IMR-90 (cell line): ENCODE results near the gene HSPB7. TPM values are rescaled to one million over a fixed set of nuclear protein-coding genes. Genes with fewer than 3 reads are reported as not detected.

ENCODE experiments used
- ATAC-seq: fragments of 200-7000 bp; cut with Tn5 transposase; 2 replicates; pipeline ENCODE4 v1.9.1; 2020; ENCODE audit warnings: low read depth, mild to moderate bottlenecking, moderate library complexity
- BruUV-seq: library from RNA; stranded (reverse); fragments of 400-500 nt; replicated peaks from 2 replicates; lab custom pipeline; 2021; lab: Mats Ljungman, UMichigan
- CTCF ChIA-PET: fragments of 300-600 bp; formaldehyde crosslinking; extraction: SDS; loops from one replicate; lab custom pipeline; 2021; ENCODE audit warnings: antibody characterized with exemption; lab: Yijun Ruan, JAX
- POLR2A ChIA-PET: fragments of 300-600 bp; sonication (Branson Sonifier 250); formaldehyde crosslinking; loops from one replicate; lab custom pipeline; 2022; ENCODE audit warnings: antibody characterized with exemption; ENCODE audit not compliant: unreplicated experiment; lab: Charles Lee
- DNase-seq: peaks from one replicate; pipeline ENCODE4 v3.0.0; 2013
- H2AFZ ChIP-seq: replicated peaks from 2 replicates; pipeline ENCODE3; 2013; ENCODE audit warnings: low read length, mild to moderate bottlenecking; ENCODE audit not compliant: poor library complexity
- H2AK5ac ChIP-seq: 2 replicates; pipeline ENCODE4 v1.6.1; 2013; ENCODE audit warnings: low read depth, low read length, inconsistent platforms
- H2AK9ac ChIP-seq: replicated peaks from 2 replicates; pipeline ENCODE3; 2013; ENCODE audit warnings: mild to moderate bottlenecking, low read depth, low read length, moderate library complexity; ENCODE audit not compliant: poor library complexity
- H2BK120ac ChIP-seq: 2 replicates; pipeline ENCODE4 v1.6.1; 2013; ENCODE audit warnings: low read depth, low read length, inconsistent platforms
- H2BK15ac ChIP-seq: 3 replicates; pipeline ENCODE4 v1.6.1; 2013; ENCODE audit warnings: low read depth, low read length, inconsistent platforms
- H2BK20ac ChIP-seq: 2 replicates; pipeline ENCODE4 v1.6.1; 2013; ENCODE audit warnings: low read depth, mild to moderate bottlenecking, inconsistent platforms, low read length, moderate library complexity
- H2BK5ac ChIP-seq: 2 replicates; pipeline ENCODE4 v1.6.1; 2013; ENCODE audit warnings: mild to moderate bottlenecking, low read depth, low read length, inconsistent platforms; ENCODE audit not compliant: poor library complexity, severe bottlenecking
- H3K14ac ChIP-seq: replicated peaks from 2 replicates; pipeline ENCODE4 v1.6.1; 2013; ENCODE audit warnings: low read depth, low read length, inconsistent platforms
- H3K18ac ChIP-seq: 2 replicates; pipeline ENCODE4 v1.6.1; 2013; ENCODE audit warnings: low read depth, low read length, control low read depth
- H3K23ac ChIP-seq: 2 replicates; pipeline ENCODE4 v1.6.1; 2013; ENCODE audit warnings: low read depth, low read length, inconsistent platforms
- H3K27ac ChIP-seq: 2 replicates; pipeline ENCODE4 v1.5.1; 2013; ENCODE audit warnings: mild to moderate bottlenecking, control low read depth, low read length; ENCODE audit not compliant: insufficient read depth
- H3K27me3 ChIP-seq: 2 replicates; pipeline ENCODE4 v1.6.1; 2013; ENCODE audit warnings: low read length; ENCODE audit not compliant: control insufficient read depth, insufficient read depth
- H3K36me3 ChIP-seq: 2 replicates; pipeline ENCODE4 v1.6.1; 2013; ENCODE audit warnings: low read length, mixed read lengths; ENCODE audit not compliant: control insufficient read depth, insufficient read depth
- H3K4ac ChIP-seq: 2 replicates; pipeline ENCODE4 v1.6.1; 2013; ENCODE audit warnings: low read depth, low read length, inconsistent platforms
- H3K4me1 ChIP-seq: 2 replicates; pipeline ENCODE4 v1.6.1; 2013; ENCODE audit warnings: low read length, mixed read lengths; ENCODE audit not compliant: control insufficient read depth, insufficient read depth
- H3K4me2 ChIP-seq: 2 replicates; pipeline ENCODE4 v1.6.1; 2013; ENCODE audit warnings: low read depth, mild to moderate bottlenecking, control low read depth, low read length, moderate library complexity
- H3K4me3 ChIP-seq: 2 replicates; pipeline ENCODE4 v1.5.1; 2013; ENCODE audit warnings: low read depth, mild to moderate bottlenecking, control low read depth, low read length, moderate library complexity; ENCODE audit not compliant: insufficient read depth
- H3K56ac ChIP-seq: 2 replicates; pipeline ENCODE4 v1.6.1; 2013; ENCODE audit warnings: low read length, inconsistent platforms; ENCODE audit not compliant: insufficient read depth; ENCODE audit errors: extremely low read depth
- H3K79me1 ChIP-seq, 2 experiments: 2 replicates each; pipeline ENCODE4 v1.6.1; 2013; ENCODE audit warnings: low read length in 2 of 2, inconsistent platforms in 1 of 2, low read depth in 1 of 2
- H3K9ac ChIP-seq: 2 replicates; pipeline ENCODE4 v1.6.1; 2013; ENCODE audit warnings: low read depth, low read length, control low read depth
- H3K9me1 ChIP-seq: 2 replicates; pipeline ENCODE4 v1.6.1; 2013; ENCODE audit warnings: low read length, inconsistent platforms; ENCODE audit not compliant: insufficient read depth
- H3K9me3 ChIP-seq: 2 replicates; pipeline ENCODE4 v1.6.1; 2013; ENCODE audit warnings: low read length; ENCODE audit not compliant: control insufficient read depth, insufficient read depth
- H4K20me1 ChIP-seq: 2 replicates; pipeline ENCODE4 v1.6.1; 2013; ENCODE audit warnings: low read length, inconsistent platforms; ENCODE audit not compliant: insufficient read depth
- H4K5ac ChIP-seq: 2 replicates; pipeline ENCODE4 v1.6.1; 2013; ENCODE audit warnings: mild to moderate bottlenecking, low read depth, low read length, control low read depth
- H4K8ac ChIP-seq, 2 experiments: 2 replicates each; pipeline ENCODE4 v1.6.1; 2013; ENCODE audit warnings: low read depth in 2 of 2, low read length in 2 of 2, control low read depth in 1 of 2, inconsistent platforms in 1 of 2
- H4K91ac ChIP-seq: 2 replicates; pipeline ENCODE4 v1.6.1; 2013; ENCODE audit warnings: low read depth, low read length, inconsistent platforms; ENCODE audit not compliant: insufficient read depth
- BHLHE40 ChIP-seq: fragments of 150-350 bp; IDR thresholded peaks from 2 replicates; pipeline ENCODE4 v1.6.1; 2016; ENCODE audit warnings: mild to moderate bottlenecking, low read depth, low read length
- CEBPB ChIP-seq: IDR thresholded peaks from 2 replicates; pipeline ENCODE4 v1.6.1; 2012; ENCODE audit warnings: low read depth, low read length, improper control_type of control experiment
- CHD1 ChIP-seq: IDR thresholded peaks from 2 replicates; pipeline ENCODE4 v1.6.1; 2012; ENCODE audit warnings: low read depth, low read length, improper control_type of control experiment
- FOS ChIP-seq: fragments of 150-350 bp; IDR thresholded peaks from 2 replicates; pipeline ENCODE4 v1.6.1; 2016; ENCODE audit warnings: low read depth, low read length
- MAZ ChIP-seq: IDR thresholded peaks from 2 replicates; pipeline ENCODE4 v1.6.1; 2012; ENCODE audit warnings: low read depth, mild to moderate bottlenecking, low read length, improper control_type of control experiment, moderate library complexity, borderline replicate concordance
- MXI1 ChIP-seq: IDR thresholded peaks from 2 replicates; pipeline ENCODE4 v1.6.1; 2012; ENCODE audit warnings: low read depth, mild to moderate bottlenecking, low read length, moderate library complexity, borderline replicate concordance
- NFE2L2 ChIP-seq: fragments of 150-350 bp; IDR thresholded peaks from 2 replicates; pipeline ENCODE4 v1.6.1; 2016; ENCODE audit warnings: low read depth, mild to moderate bottlenecking, low read length
- POLR2A ChIP-seq: IDR thresholded peaks from 2 replicates; pipeline ENCODE4 v1.6.1; 2012; ENCODE audit warnings: mild to moderate bottlenecking, low read depth, low read length
- RAD21 ChIP-seq: IDR thresholded peaks from 2 replicates; pipeline ENCODE4 v1.6.1; 2012; ENCODE audit warnings: low read length, improper control_type of control experiment
- SMC3 ChIP-seq: fragments of 150-350 bp; IDR thresholded peaks from 2 replicates; pipeline ENCODE4 v1.6.1; 2016; ENCODE audit warnings: low read depth, mild to moderate bottlenecking, antibody characterized with exemption, low read length, moderate library complexity
- WGBS, 2 experiments: methylation state at CpG; one replicate each; pipeline versions ENCODE4 v1.1.5 to v1.1.7; 2013; ENCODE audit warnings: missing lambda C conversion rate in 2 of 2; ENCODE audit not compliant: insufficient read length in 1 of 2; ENCODE audit errors: extremely low coverage in 2 of 2; 5-methylcytosine and 5-hydroxymethylcytosine counted together
- dilution Hi-C: fragments of 300-500 bp; cut with HindIII; formaldehyde crosslinking; loops from one replicate; pipeline ENCODE4 v1.14.3; 2018; ENCODE audit warnings: low sequenced_read_pairs; ENCODE audit not compliant: unreplicated experiment
- in situ Hi-C: fragments of 300-500 bp; cut with MboI; formaldehyde crosslinking; loops from 3 replicates; pipeline ENCODE4 v1.14.3; 2019; ENCODE audit warnings: low sequenced_read_pairs, inconsistent platforms, mixed read lengths
- intact Hi-C: fragments of 100-400 bp; cut with micrococcal nuclease; formaldehyde crosslinking; loops from 2 replicates; pipeline ENCODE4 v1.10.0; 2022
- polyA plus RNA-seq, 3 experiments: library from polyadenylated mRNA; depleted of rRNA; stranded (reverse); fragments of >200 nt; gene quantifications; 2 replicates each; pipeline ENCODE4 v1.2.3, GENCODE V29; 2012; ENCODE audit warnings: low replicate concordance in 1 of 3
- total RNA-seq: library from RNA; depleted of rRNA; stranded (reverse); fragments of >200 nt; gene quantifications from 2 replicates; pipeline ENCODE4 v1.2.3, GENCODE V29; 2012
- TF ChIP-seq, protein P1 (sequence below): fragments of 150-350 bp; IDR thresholded peaks from 2 replicates; pipeline ENCODE4 v1.6.1; 2016; ENCODE audit warnings: low read depth, mild to moderate bottlenecking, low read length, moderate library complexity, borderline replicate concordance

HSPB7 gene
- total and polyA plus RNA-seq, 2 of the 4 experiments (the other 2 are of a cell fraction) = 0.54 to 3.0 TPM

DNA sequence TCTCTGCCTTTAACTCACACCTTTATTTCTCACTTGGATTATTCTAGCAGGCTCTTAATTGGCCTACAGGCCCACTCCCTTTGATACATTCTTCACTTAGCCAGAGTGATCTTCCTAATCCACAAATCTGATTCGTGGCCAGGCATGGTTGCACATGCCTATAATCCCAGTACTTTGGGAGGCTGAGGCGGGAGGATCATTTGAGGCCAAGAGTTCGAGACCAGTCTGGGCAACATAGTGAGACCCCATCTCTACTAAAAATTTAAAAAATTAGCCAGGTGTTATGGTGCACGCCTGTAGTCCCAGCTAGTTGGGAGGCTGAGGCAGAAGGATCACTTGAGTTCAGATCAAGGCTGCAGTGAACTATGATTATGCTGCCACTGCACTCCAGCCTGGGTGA, 44.1 kb downstream of the HSPB7 start:
- no peak overlapping the region for H2BK120ac ChIP-seq
- dilution Hi-C loops = no loop called here
- peaks cover 17% of the 10 kb centered on the region for H4K20me1 ChIP-seq
- H3K9me1 ChIP-seq = peaks cover 9% of the 10 kb centered on the region
- H2AK9ac ChIP-seq = no peak overlapping the region
- H2AK5ac ChIP-seq = no peak overlapping the region
- peaks cover 4% of the 10 kb centered on the region; the same call in 1 of the 2 replicates for H3K4me1 ChIP-seq
- WGBS, 2 experiments = no CpG with 5 or more reads among the region's 4 CpGs
- no peak overlapping the region for H2BK15ac ChIP-seq
- no peak overlapping the region for H4K8ac ChIP-seq
- no peak overlapping the region for H3K4me2 ChIP-seq
- no peak overlapping the region for H2BK5ac ChIP-seq
- H3K18ac ChIP-seq = no peak overlapping the region
- no peak overlapping the region for H4K91ac ChIP-seq
- H3K4ac ChIP-seq = no peak overlapping the region
- ChIA-PET CTCF (interaction anchor here (0.6 kb wide), 1 partner anchor 177 kb away, joined by 3 read pairs; no protein-coding TSS in a partner anchor), POLR2A (no interaction called here)
- H3K14ac ChIP-seq = no peak overlapping the region
- no peak overlapping the region for H3K56ac ChIP-seq
- intact Hi-C loops = no loop called here
- no TSS peak for BruUV-seq
- no peak overlapping the region for H3K9ac ChIP-seq
- H2AFZ ChIP-seq = no peak overlapping the region
- in situ Hi-C loops = no loop called here
- H3K79me1 ChIP-seq = peaks cover 21 to 53% of the 10 kb centered on the region in 2 experiments; a peak in 3 of 4 replicates
- no peaks in the 10 kb centered on the region for H3K27me3 ChIP-seq
- no peak overlapping the region for H3K27ac ChIP-seq
- ATAC-seq (no peak), DNase-seq (no peak)
- no peak overlapping the region for H3K4me3 ChIP-seq
- no peaks in the 10 kb centered on the region; the same call in 1 of the 2 replicates for H3K9me3 ChIP-seq
- TF ChIP-seq SMC3 (no peak), CEBPB (no peak), CHD1 (no peak), FOS (no peak), NFE2L2 (no peak), MXI1 (no peak), BHLHE40 (no peak), RAD21 (no peak), POLR2A (no peak), MAZ (no peak)
- TF ChIP-seq, protein P1, sequence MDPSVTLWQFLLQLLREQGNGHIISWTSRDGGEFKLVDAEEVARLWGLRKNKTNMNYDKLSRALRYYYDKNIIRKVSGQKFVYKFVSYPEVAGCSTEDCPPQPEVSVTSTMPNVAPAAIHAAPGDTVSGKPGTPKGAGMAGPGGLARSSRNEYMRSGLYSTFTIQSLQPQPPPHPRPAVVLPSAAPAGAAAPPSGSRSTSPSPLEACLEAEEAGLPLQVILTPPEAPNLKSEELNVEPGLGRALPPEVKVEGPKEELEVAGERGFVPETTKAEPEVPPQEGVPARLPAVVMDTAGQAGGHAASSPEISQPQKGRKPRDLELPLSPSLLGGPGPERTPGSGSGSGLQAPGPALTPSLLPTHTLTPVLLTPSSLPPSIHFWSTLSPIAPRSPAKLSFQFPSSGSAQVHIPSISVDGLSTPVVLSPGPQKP = no peak
- peaks cover 25% of the 10 kb centered on the region for H3K36me3 ChIP-seq
- H3K23ac ChIP-seq = no peak overlapping the region
- H2BK20ac ChIP-seq = no peak overlapping the region
- no peak overlapping the region for H4K5ac ChIP-seq
